ENCODE data around the gene CCPG1.

The CCPG1 gene

GRCh38 chr15:55318588-55319494 is 89.3 kb downstream of the CCPG1 start, which contains the start of the genes PIGB and PIGBOS1:
Gene PIGB (plus strand): TSS chr15:55319222. CDS start chr15:55319251, 29 bp downstream.
Gene PIGBOS1 (minus strand): TSS chr15:55319123. CDS start chr15:55317792, 1,331 bp downstream.
- DNase-seq = peak; percentile 83 to 84

All from CD4-positive, alpha-beta T cell treated with Interleukin-1 beta for 1 hour (primary cell).